GM12865 (cell line): Measurements from ENCODE around the gene ZBTB7C.

Source experiments
- DNase-seq: peaks from one replicate; pipeline ENCODE4 v3.0.0; 2010; ENCODE audit warnings: low read depth
- H3K4me3 ChIP-seq: 2 replicates; pipeline ENCODE4 v1.5.1; 2011; ENCODE audit warnings: mild to moderate bottlenecking, low read depth, low read length, control low read depth
- TF ChIP-seq, protein P1 (sequence below): IDR thresholded peaks from 2 replicates; pipeline ENCODE4 v1.5.1; 2011; ENCODE audit warnings: low read length, control low read depth, low read depth, inconsistent platforms; ENCODE audit not compliant: insufficient read depth; ENCODE audit errors: missing control alignments

The ZBTB7C gene

DNA sequence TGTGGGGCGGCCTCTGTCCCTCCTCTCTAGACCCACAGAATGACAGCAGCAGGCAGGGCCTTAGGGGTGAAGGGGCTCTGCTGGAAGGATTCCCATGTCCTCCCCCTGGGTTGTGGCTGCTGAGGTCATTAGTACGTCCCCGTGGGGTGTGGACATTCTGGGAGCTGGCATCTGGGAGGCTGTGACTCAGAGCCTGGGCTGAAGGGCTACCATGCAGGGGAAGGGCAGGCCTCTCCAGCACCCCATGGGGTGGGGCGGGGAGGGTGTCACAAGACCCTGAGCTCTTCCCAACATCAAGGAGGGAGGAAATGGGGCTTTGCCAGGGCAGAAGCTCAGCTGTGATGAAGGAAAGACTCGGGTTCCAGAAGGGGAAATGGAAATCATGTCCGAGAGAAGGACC, 373.0 kb downstream of the ZBTB7C start:
- TF ChIP-seq, protein P1, sequence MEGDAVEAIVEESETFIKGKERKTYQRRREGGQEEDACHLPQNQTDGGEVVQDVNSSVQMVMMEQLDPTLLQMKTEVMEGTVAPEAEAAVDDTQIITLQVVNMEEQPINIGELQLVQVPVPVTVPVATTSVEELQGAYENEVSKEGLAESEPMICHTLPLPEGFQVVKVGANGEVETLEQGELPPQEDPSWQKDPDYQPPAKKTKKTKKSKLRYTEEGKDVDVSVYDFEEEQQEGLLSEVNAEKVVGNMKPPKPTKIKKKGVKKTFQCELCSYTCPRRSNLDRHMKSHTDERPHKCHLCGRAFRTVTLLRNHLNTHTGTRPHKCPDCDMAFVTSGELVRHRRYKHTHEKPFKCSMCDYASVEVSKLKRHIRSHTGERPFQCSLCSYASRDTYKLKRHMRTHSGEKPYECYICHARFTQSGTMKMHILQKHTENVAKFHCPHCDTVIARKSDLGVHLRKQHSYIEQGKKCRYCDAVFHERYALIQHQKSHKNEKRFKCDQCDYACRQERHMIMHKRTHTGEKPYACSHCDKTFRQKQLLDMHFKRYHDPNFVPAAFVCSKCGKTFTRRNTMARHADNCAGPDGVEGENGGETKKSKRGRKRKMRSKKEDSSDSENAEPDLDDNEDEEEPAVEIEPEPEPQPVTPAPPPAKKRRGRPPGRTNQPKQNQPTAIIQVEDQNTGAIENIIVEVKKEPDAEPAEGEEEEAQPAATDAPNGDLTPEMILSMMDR = no peak
- DNase-seq = no peak
- no peak overlapping the region for H3K4me3 ChIP-seq

DNA sequence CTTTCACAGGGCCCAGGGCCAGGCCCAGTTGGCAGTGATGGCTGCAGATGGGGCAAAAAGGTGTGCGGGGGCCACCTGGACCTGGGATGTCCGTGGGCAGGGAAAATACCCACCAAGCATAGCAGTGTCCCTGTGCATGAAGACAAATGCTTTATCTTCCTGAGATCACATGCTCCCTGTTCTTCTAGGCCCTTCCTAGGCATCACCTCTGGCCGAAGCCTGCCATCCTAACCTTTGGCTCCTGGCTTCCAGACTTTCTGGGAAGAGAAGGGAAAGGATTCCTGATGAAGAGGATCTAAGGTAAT, 373.7 kb downstream of the ZBTB7C start:
- no peak for DNase-seq
- TF ChIP-seq, protein P1 = no peak
- H3K4me3 ChIP-seq = no peak overlapping the region

DNA sequence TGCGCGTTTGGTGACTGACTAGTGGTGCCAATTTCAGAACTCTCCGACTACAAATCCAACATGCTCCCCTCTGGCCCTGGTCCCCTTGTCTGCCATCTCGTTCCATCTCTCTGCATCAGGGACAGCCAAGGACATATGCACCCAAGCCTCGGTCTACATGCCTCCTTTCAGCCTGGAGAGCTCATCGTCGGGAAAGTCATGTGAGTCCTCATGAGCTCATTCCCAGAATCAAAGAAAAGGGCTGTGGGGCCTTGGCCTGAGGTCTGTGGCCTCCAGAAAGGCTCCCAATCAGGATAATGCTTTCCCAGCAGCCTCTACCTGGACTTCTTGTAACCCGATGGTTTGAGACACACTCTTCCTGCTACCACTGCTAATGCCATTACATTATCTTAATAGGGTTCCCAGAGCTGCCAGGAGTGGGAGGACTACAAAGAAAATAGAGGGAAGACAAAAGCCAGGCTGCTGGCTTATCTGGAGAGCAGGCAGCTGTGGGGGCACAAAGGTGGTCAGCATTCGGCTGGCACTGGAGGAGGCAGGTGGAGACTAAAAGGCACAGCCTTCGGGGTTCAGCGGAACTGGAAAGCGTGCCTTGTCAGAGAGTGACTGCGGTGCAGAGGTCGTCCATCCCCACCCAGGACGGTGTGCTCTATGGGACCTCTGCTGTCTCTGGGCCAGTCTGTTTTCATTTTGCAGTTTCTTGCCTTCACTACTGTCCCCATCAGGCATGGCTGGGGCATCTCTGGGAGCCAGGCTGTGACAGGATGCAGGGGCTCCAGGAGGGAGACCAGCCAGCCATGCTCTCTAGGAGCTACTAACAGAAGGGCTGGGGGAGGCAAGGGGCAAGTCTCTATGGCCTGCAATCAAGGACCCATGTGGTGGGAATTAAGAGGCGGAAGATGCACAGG, 374.3 kb downstream of the ZBTB7C start:
- no peak overlapping the region for H3K4me3 ChIP-seq
- no peak for DNase-seq
- TF ChIP-seq, protein P1 = no peak

DNA sequence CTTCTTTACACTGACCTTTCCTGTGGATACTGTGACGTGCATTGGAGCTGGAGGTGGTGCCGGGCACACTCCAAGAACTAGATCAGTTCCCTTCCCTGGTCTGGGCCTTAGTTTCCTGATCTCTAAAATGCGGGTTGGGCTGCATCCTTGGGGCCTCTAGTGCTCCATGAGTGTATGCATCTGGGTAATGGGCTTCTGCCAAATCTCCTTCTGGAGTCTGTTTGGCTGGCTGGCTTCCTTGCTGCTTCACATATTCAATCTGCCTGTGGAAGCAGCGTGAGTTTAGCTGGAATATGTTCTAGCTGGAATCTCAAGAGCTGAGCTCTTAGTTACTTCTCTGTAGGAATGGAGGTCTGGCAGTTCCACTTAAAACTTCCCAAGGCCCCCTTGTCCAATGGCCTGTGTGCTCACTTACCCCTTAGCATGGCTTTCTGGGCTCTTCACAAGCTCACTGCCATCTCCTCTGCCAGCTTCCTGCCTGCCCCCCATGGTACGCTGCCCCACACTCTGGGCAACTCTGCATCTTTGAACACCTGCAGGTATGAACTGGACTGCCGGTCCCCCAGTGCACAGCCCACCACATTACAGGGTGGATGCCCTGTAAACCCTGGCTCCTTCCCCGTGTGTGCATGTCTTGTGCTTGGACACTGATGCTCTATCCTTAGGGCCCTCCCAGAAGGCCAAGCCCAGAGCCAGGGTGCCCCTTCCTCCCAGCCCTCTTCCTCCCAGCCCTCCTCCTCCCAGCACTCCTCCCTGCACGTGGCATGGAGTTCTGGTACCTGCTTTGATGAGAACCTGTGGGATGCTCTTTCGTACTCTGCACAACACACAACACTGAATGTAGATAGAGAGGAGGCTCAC, 375.2 kb downstream of the ZBTB7C start:
- no peak for DNase-seq
- TF ChIP-seq, protein P1 = no peak
- no peak overlapping the region for H3K4me3 ChIP-seq

DNA sequence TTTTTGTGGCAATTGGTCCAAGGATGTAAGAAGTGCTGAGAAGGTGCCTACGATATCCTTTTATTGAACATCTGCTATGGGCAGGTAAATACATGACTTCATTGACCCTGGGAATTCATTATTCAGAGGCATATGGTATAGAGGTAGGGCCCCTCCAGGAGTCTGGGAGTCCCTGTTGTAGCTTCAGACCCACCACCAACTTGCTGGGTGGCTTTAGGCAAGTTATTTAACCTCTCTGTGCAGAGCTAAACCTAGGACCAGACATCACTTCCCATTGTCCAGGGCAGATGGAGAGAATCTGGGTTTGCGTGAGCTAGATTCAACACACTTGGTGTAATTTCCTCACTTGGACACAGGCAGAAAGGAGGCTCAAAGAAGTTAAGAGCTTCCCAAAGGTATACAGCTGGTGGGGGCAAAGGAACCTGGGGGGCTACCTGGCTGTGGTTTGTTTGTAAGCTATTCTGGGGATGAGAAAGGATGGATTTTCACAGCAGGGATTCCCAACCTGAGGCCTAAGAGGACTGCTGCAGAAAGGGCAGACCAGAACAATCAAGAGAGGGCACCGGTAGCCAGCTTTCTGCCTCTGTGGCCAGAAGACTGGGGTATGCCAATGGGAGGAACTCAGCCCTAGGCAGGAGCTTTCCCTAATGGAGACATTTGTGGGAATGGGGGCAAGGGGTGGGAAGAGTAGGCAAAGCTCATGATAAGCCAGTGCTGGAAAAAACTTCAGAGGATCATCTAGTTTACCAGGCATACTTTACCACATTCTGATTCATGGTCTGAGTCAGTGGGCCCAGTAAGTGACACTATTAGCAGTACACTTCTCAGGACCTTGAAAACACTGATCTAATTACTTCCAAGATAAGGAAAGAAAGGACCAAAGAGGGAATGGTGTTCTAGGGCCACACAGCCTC, 376.1 kb downstream of the ZBTB7C start:
- DNase-seq = no peak
- TF ChIP-seq, protein P1 = no peak
- no peak overlapping the region for H3K4me3 ChIP-seq

DNA sequence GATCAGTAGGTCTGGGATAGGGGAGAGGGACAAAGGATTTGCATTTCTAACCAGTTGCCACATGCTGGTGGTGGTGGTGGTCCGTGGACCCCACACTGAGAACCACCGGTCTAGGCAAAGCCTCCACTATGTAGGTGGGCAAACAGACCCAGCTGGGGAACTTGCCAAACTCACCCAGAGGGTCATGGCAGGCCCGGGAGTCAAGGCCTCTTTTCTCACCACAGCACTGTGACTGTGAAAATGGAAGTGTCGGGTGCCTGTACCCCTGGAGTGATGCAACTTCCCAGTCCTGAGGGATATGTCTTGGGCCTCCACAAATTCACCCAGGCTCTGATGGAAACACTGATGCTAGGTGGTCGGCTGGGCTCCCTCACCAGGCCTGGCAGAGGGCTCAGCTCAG, 377.5 kb downstream of the ZBTB7C start:
- TF ChIP-seq, protein P1 = no peak
- DNase-seq = no peak
- H3K4me3 ChIP-seq = no peak overlapping the region
